GM18502 (cell line): ENCODE measurements around the gene LRRC66.

Experiments used
- ATAC-seq: cut with Tn5 transposase; IDR thresholded peaks from one replicate; pipeline ENCODE4 v1.9.1; 2021; ENCODE audit warnings: mild to moderate bottlenecking; ENCODE audit not compliant: unreplicated experiment, poor library complexity

The LRRC66 gene

GRCh38 chr4:52019936-52020657 lies at the start of gene LRRC66:
Gene LRRC66, minus strand, starts transcription at chr4:52020363. Its CDS starts 2,750 bp downstream, at chr4:52017613.
- ATAC-seq, result no peak

- no peak for ATAC-seq
Observed at GRCh38 chr4:52069571-52069970, 49.4 kb upstream of the LRRC66 start.

- ATAC-seq, result no peak
Observed at GRCh38 chr4:52059372-52059771, 39.2 kb upstream of the LRRC66 start.

GRCh38 chr4:52058275-52058674 lies 38.1 kb upstream of the LRRC66 start:
- no peak for ATAC-seq

GRCh38 chr4:52057196-52057595 lies 37.0 kb upstream of the LRRC66 start:
- ATAC-seq, result no peak

- no peak for ATAC-seq
Observed at GRCh38 chr4:52054254-52054653, 34.1 kb upstream of the LRRC66 start.

GRCh38 chr4:52052475-52052780 lies 32.3 kb upstream of the LRRC66 start:
- ATAC-seq, result peak; percentile 73

- peak; percentile 68 for ATAC-seq
Observed at GRCh38 chr4:52051615-52052474, 31.7 kb upstream of the LRRC66 start.

- peak; percentile 50 for ATAC-seq
Observed at GRCh38 chr4:52051213-52051614, 31.1 kb upstream of the LRRC66 start, which contains the start of gene SPATA18. Gene SPATA18, plus strand, starts transcription at chr4:52051304. Its CDS starts 401 bp downstream, at chr4:52051705.

GRCh38 chr4:52049266-52049665 lies 29.1 kb upstream of the LRRC66 start:
- ATAC-seq, result no peak

- no peak for ATAC-seq
Observed at GRCh38 chr4:52045028-52045427, 24.9 kb upstream of the LRRC66 start.

GRCh38 chr4:52038103-52038912 lies 18.1 kb upstream of the LRRC66 start, which contains the start of gene SGCB:
Gene SGCB, minus strand, starts transcription at chr4:52038299. Its CDS starts 40 bp downstream, at chr4:52038259.
- peak; percentile 91 for ATAC-seq

- ATAC-seq, result peak; percentile 67
Observed at GRCh38 chr4:52037689-52038102, 17.5 kb upstream of the LRRC66 start.

GRCh38 chr4:52036886-52037530 lies 16.8 kb upstream of the LRRC66 start:
- no peak for ATAC-seq

- no peak for ATAC-seq
Observed at GRCh38 chr4:52035190-52035589, 15.0 kb upstream of the LRRC66 start.

- no peak for ATAC-seq
Observed at GRCh38 chr4:52032005-52032404, 11.8 kb upstream of the LRRC66 start.

- ATAC-seq, result no peak
Observed at GRCh38 chr4:52028970-52029369, 8.8 kb upstream of the LRRC66 start.

GRCh38 chr4:52017814-52018213 lies 2.3 kb downstream of the LRRC66 start:
- no peak for ATAC-seq

- no peak for ATAC-seq
Observed at GRCh38 chr4:52016981-52017380, 3.2 kb downstream of the LRRC66 start.

- no peak for ATAC-seq
Observed at GRCh38 chr4:52015366-52015765, 4.8 kb downstream of the LRRC66 start.
